HEK293 (cell line): Measurements from ENCODE around the gene RNF121.

Source experiments
- CTCF ChIA-PET: fragments of 350-600 bp; formaldehyde crosslinking; extraction: SDS; loops from one replicate; lab custom pipeline; 2021; ENCODE audit warnings: antibody characterized with exemption; lab: Yijun Ruan, JAX
- POLR2A ChIA-PET: fragments of 300-600 bp; formaldehyde crosslinking; extraction: SDS; loops from one replicate; lab custom pipeline; 2020; ENCODE audit warnings: antibody characterized with exemption, inconsistent platforms; lab: Yijun Ruan, JAX
- H3K27ac ChIP-seq: fragments of 200-500 bp; sonication (Bioruptor generic); 2 replicates; pipeline ENCODE4 v1.5.1; 2014; ENCODE audit warnings: low read depth, low read length, control low read depth, inconsistent platforms; ENCODE audit errors: extremely low read depth
- H3K36me3 ChIP-seq, 2 experiments: fragments of 200-500 bp in 1 of 2; sonication (Bioruptor generic) in 1 of 2; 1 replicate in 1 of 2; 2 replicates in 1 of 2; pipeline ENCODE4 v1.5.1; 2014 to 2017; ENCODE audit warnings: inconsistent platforms in 2 of 2, low read length in 2 of 2; ENCODE audit not compliant: control insufficient read depth in 2 of 2, insufficient read depth in 1 of 2
- H3K4me1 ChIP-seq: fragments of 200-500 bp; sonication (Bioruptor generic); 2 replicates; pipeline ENCODE4 v1.5.1; 2014; ENCODE audit warnings: mild to moderate bottlenecking, low read length, inconsistent platforms; ENCODE audit not compliant: control insufficient read depth, insufficient read depth
- H3K4me3 ChIP-seq: 2 replicates; pipeline ENCODE4 v1.5.1; 2011; ENCODE audit warnings: low read depth, mild to moderate bottlenecking, control low read depth, low read length, moderate library complexity
- H3K9me3 ChIP-seq: fragments of 200-500 bp; sonication (Bioruptor generic); 2 replicates; pipeline ENCODE4 v1.5.1; 2014; ENCODE audit warnings: low read depth, low read length, inconsistent platforms; ENCODE audit not compliant: control insufficient read depth, insufficient read depth
- EGR2 ChIP-seq: fragments of 450-650 bp; formaldehyde crosslinking; IDR thresholded peaks from 2 replicates; pipeline ENCODE4 v1.5.1; 2016; ENCODE audit warnings: low read depth, missing biosample characterization, missing genetic modification characterization
- KLF16 ChIP-seq: fragments of 450-650 bp; formaldehyde crosslinking; IDR thresholded peaks from 2 replicates; pipeline ENCODE4 v1.5.1; 2017; ENCODE audit warnings: missing biosample characterization, missing genetic modification characterization
- MZF1 ChIP-seq: fragments of 450-650 bp; formaldehyde crosslinking; IDR thresholded peaks from 2 replicates; pipeline ENCODE4 v1.5.1; 2017; ENCODE audit warnings: missing biosample characterization, missing genetic modification characterization, borderline replicate concordance
- REPIN1 ChIP-seq: fragments of 450-650 bp; formaldehyde crosslinking; IDR thresholded peaks from 2 replicates; pipeline ENCODE4 v1.5.1; 2017; ENCODE audit warnings: missing biosample characterization, missing genetic modification characterization, low read depth
- SCRT1 ChIP-seq: fragments of 450-650 bp; formaldehyde crosslinking; IDR thresholded peaks from 2 replicates; pipeline ENCODE4 v1.5.1; 2016; ENCODE audit warnings: missing biosample characterization, missing genetic modification characterization, borderline replicate concordance
- SCRT2 ChIP-seq: fragments of 450-650 bp; formaldehyde crosslinking; IDR thresholded peaks from 2 replicates; pipeline ENCODE4 v1.5.1; 2016; ENCODE audit warnings: missing biosample characterization, missing genetic modification characterization
- ZBTB21 ChIP-seq: fragments of 450-650 bp; formaldehyde crosslinking; IDR thresholded peaks from 2 replicates; pipeline ENCODE4 v1.5.1; 2017; ENCODE audit warnings: missing biosample characterization, missing genetic modification characterization
- ZBTB7A ChIP-seq: fragments of 450-650 bp; formaldehyde crosslinking; IDR thresholded peaks from 2 replicates; pipeline ENCODE4 v1.5.1; 2016; ENCODE audit warnings: low read depth, missing biosample characterization, missing genetic modification characterization
- ZNF112 ChIP-seq: fragments of 450-650 bp; formaldehyde crosslinking; IDR thresholded peaks from 2 replicates; pipeline ENCODE4 v1.5.0; 2017; ENCODE audit warnings: missing biosample characterization, missing genetic modification characterization
- ZNF426 ChIP-seq: fragments of 450-650 bp; formaldehyde crosslinking; IDR thresholded peaks from 2 replicates; pipeline ENCODE4 v1.5.1; 2017; ENCODE audit warnings: missing biosample characterization, missing genetic modification characterization, mild to moderate bottlenecking, inconsistent platforms, moderate library complexity
- ZNF530 ChIP-seq: fragments of 450-650 bp; formaldehyde crosslinking; IDR thresholded peaks from 2 replicates; pipeline ENCODE4 v1.5.1; 2016; ENCODE audit warnings: low read depth, missing biosample characterization, missing genetic modification characterization
- ZNF654 ChIP-seq: fragments of 450-650 bp; formaldehyde crosslinking; IDR thresholded peaks from 2 replicates; pipeline ENCODE4 v1.5.1; 2016; ENCODE audit warnings: low read depth, missing biosample characterization, missing genetic modification characterization
- ZNF701 ChIP-seq: fragments of 450-650 bp; formaldehyde crosslinking; IDR thresholded peaks from 2 replicates; pipeline ENCODE4 v1.5.1; 2016; ENCODE audit warnings: missing biosample characterization, missing genetic modification characterization
- ZNF747 ChIP-seq: fragments of 450-650 bp; formaldehyde crosslinking; IDR thresholded peaks from 2 replicates; pipeline ENCODE4 v1.5.1; 2016; ENCODE audit warnings: missing biosample characterization, missing genetic modification characterization
- TF ChIP-seq, protein P1 (sequence below): fragments of 450-650 bp; formaldehyde crosslinking; IDR thresholded peaks from 2 replicates; pipeline ENCODE4 v1.5.1; 2016; ENCODE audit warnings: missing biosample characterization, missing genetic modification characterization
- TF ChIP-seq, protein P2 (sequence below): fragments of 450-650 bp; formaldehyde crosslinking; IDR thresholded peaks from 2 replicates; pipeline ENCODE4 v1.5.1; 2017; ENCODE audit warnings: missing biosample characterization, missing genetic modification characterization
- TF ChIP-seq, protein P3 (sequence below): sonication (generic); formaldehyde crosslinking; IDR thresholded peaks from 2 replicates; pipeline ENCODE4 v1.8.1; 2022; ENCODE audit warnings: mild to moderate bottlenecking, moderate library complexity, missing genetic modification reagents
- TF ChIP-seq, protein P4 (sequence below): fragments of 450-650 bp; formaldehyde crosslinking; IDR thresholded peaks from 2 replicates; pipeline ENCODE4 v1.5.1; 2016; ENCODE audit warnings: missing biosample characterization, missing genetic modification characterization
- TF ChIP-seq, protein P5 (sequence below): fragments of 450-650 bp; formaldehyde crosslinking; IDR thresholded peaks from 2 replicates; pipeline ENCODE4 v1.5.1; 2016; ENCODE audit warnings: missing biosample characterization, missing genetic modification characterization

The RNF121 gene

DNA sequence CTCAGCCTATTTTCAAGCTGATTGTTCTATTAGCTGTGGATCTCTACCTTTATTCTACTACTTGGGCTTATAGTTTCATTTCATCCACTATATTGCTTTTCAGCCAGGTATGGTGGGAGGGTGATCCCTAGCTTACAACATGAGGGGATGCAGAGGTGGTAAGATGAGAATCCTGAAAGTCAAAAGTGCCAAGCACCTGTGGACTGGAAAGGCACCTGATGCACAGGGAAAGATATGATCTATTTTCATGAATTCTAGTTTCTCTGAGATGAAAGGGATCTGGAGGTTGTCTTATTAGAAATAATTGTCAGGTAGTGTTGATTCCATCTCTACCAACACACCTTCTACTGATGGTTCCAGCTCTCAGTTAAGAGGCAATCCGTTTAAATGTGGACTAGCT is 48.2 kb downstream of the RNF121 start:
- ChIA-PET CTCF (interaction anchor here (0.6 to 3.9 kb wide), 47 partner anchors 8 to 458 kb away, joined by 3 to 39 read pairs (median 4); no protein-coding TSS in a partner anchor), POLR2A (no interaction called here)

DNA sequence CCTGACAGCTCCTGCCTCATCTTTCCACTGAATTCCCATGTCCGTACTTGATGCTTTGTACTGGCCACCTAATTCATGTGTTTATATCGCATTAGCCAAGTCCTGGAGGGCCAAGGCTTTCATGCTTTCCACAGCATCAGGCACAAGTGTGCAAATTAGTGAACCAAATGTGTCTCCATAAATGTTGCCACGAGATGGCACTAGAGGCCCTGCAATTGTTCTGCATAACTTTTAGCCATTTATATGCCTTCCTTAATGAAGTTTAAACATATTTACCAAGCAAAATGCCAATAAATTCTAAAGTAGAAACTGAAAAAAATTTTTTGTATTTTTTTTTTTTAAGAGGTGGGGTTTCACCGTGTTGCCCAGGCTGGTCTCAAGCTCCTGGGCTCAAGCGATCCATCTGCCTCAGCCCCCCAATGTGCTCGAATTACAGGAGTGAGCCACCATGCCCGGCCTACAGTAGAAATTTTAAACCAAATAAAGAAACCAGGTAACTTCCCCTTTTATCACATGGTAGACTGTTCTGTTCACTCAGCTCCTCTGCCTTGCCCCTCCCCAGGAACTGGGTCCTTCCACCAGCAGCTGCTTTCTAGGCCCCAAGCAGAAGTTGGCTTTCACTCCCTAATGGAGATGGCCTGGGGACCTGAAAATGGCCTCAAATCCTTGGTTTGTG is 49.0 kb downstream of the RNF121 start:
- CTCF ChIA-PET, result interaction anchor here (0.6 to 3.9 kb wide), 53 partner anchors 9 to 464 kb away, joined by 3 to 39 read pairs (median 4); no protein-coding TSS in a partner anchor

More for the DNA sequence above, 48.2 kb downstream of the RNF121 start:
- TF ChIP-seq SCRT2 (tag by site-specific recombination) (peak; percentile 67), ZNF530 (tag by site-specific recombination) (no peak), SCRT1 (tag by site-specific recombination) (peak; percentile 60; the same call in 1 of the 2 replicates)
- Histone ChIP-seq H3K36me3 (peaks cover 0 to 35% of the 10 kb centered on the region in 2 experiments; a peak in 1 of 3 replicates), H3K9me3 (no peaks in the 10 kb centered on the region), H3K27ac (no peak overlapping the region), H3K4me1 (no peaks in the 10 kb centered on the region), H3K4me3 (no peak overlapping the region)

DNA sequence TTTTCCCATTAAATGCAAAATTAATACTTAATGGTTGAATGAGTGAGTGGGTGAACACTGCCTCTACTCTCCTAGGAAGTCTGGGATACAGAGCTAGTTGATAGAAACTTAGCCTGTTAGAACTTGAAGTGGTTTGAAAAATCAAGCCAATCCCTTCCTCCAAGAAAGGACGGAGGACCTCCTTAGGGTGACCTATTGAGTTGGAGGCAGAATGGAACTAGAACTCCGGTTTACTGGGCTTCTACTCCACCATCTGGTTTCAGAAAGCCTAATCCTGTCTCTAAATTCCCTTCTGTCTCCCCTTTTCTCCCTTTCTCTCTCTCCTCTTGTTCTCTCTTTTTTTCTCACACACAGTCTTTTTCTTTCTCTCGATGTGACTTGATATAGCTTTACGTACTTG is 50.2 kb downstream of the RNF121 start:
- no peak for TF ChIP-seq ZNF426 (tag by site-specific recombination)
- TF ChIP-seq ZNF701 (tag by site-specific recombination), result no peak
- TF ChIP-seq REPIN1, result no peak
- no peak for TF ChIP-seq ZNF112 (tag by site-specific recombination)
- TF ChIP-seq MZF1 (tag by site-specific recombination), result no peak
- no peak for TF ChIP-seq ZNF747
- TF ChIP-seq, protein P1, sequence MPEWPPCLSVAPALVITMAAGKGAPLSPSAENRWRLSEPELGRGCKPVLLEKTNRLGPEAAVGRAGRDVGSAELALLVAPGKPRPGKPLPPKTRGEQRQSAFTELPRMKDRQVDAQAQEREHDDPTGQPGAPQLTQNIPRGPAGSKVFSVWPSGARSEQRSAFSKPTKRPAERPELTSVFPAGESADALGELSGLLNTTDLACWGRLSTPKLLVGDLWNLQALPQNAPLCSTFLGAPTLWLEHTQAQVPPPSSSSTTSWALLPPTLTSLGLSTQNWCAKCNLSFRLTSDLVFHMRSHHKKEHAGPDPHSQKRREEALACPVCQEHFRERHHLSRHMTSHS (tag by site-specific recombination), result no peak
- TF ChIP-seq, protein P2, sequence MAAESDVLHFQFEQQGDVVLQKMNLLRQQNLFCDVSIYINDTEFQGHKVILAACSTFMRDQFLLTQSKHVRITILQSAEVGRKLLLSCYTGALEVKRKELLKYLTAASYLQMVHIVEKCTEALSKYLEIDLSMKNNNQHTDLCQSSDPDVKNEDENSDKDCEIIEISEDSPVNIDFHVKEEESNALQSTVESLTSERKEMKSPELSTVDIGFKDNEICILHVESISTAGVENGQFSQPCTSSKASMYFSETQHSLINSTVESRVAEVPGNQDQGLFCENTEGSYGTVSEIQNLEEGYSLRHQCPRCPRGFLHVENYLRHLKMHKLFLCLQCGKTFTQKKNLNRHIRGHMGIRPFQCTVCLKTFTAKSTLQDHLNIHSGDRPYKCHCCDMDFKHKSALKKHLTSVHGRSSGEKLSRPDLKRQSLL (tag by site-specific recombination), result no peak
- no peak for TF ChIP-seq KLF16 (tag by site-specific recombination)
- TF ChIP-seq, protein P3, sequence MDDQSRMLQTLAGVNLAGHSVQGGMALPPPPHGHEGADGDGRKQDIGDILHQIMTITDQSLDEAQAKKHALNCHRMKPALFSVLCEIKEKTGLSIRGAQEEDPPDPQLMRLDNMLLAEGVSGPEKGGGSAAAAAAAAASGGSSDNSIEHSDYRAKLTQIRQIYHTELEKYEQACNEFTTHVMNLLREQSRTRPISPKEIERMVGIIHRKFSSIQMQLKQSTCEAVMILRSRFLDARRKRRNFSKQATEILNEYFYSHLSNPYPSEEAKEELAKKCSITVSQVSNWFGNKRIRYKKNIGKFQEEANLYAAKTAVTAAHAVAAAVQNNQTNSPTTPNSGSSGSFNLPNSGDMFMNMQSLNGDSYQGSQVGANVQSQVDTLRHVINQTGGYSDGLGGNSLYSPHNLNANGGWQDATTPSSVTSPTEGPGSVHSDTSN (CRISPR knock-in tag), result no peak
- TF ChIP-seq, protein P4, sequence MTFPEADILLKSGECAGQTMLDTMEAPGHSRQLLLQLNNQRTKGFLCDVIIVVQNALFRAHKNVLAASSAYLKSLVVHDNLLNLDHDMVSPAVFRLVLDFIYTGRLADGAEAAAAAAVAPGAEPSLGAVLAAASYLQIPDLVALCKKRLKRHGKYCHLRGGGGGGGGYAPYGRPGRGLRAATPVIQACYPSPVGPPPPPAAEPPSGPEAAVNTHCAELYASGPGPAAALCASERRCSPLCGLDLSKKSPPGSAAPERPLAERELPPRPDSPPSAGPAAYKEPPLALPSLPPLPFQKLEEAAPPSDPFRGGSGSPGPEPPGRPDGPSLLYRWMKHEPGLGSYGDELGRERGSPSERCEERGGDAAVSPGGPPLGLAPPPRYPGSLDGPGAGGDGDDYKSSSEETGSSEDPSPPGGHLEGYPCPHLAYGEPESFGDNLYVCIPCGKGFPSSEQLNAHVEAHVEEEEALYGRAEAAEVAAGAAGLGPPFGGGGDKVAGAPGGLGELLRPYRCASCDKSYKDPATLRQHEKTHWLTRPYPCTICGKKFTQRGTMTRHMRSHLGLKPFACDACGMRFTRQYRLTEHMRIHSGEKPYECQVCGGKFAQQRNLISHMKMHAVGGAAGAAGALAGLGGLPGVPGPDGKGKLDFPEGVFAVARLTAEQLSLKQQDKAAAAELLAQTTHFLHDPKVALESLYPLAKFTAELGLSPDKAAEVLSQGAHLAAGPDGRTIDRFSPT, result no peak
- TF ChIP-seq EGR2, result no peak
- TF ChIP-seq ZBTB7A (tag by site-specific recombination), result no peak
- ChIA-PET POLR2A (no interaction called here), CTCF (interaction anchor here (0.6 to 3.9 kb wide), 19 partner anchors 8 to 475 kb away, joined by 3 to 39 read pairs (median 5); partner anchors contain the start of gene CLPB)
- Histone ChIP-seq H3K27ac (no peak overlapping the region), H3K4me1 (no peaks in the 10 kb centered on the region), H3K9me3 (no peaks in the 10 kb centered on the region), H3K4me3 (no peak overlapping the region), H3K36me3 (peaks cover 0 to 51% of the 10 kb centered on the region in 2 experiments; a peak in 1 of 3 replicates)

More for the DNA sequence above, 49.0 kb downstream of the RNF121 start:
- H3K36me3 ChIP-seq, result peaks cover 0 to 41% of the 10 kb centered on the region in 2 experiments; a peak in 1 of 3 replicates
- POLR2A ChIA-PET, result no interaction called here
- no peak overlapping the region for H3K27ac ChIP-seq
- no peaks in the 10 kb centered on the region for H3K9me3 ChIP-seq
- H3K4me3 ChIP-seq, result no peak overlapping the region
- TF ChIP-seq ZBTB21 (tag by site-specific recombination), result no peak
- TF ChIP-seq, protein P5, sequence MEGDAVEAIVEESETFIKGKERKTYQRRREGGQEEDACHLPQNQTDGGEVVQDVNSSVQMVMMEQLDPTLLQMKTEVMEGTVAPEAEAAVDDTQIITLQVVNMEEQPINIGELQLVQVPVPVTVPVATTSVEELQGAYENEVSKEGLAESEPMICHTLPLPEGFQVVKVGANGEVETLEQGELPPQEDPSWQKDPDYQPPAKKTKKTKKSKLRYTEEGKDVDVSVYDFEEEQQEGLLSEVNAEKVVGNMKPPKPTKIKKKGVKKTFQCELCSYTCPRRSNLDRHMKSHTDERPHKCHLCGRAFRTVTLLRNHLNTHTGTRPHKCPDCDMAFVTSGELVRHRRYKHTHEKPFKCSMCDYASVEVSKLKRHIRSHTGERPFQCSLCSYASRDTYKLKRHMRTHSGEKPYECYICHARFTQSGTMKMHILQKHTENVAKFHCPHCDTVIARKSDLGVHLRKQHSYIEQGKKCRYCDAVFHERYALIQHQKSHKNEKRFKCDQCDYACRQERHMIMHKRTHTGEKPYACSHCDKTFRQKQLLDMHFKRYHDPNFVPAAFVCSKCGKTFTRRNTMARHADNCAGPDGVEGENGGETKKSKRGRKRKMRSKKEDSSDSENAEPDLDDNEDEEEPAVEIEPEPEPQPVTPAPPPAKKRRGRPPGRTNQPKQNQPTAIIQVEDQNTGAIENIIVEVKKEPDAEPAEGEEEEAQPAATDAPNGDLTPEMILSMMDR (tag by site-specific recombination), result 0 out of 2 replicates have a peak, but pooled peaks have one; percentile 33
- peak; percentile 58 for TF ChIP-seq ZNF654 (tag by site-specific recombination)
- no peaks in the 10 kb centered on the region for H3K4me1 ChIP-seq
